GM21526 (cell line): Measurements from ENCODE around the gene ARHGEF33.

Experiments used
- ATAC-seq: cut with Tn5 transposase; IDR thresholded peaks from one replicate; pipeline ENCODE4 v1.9.1; 2021; ENCODE audit warnings: moderate library complexity; ENCODE audit not compliant: unreplicated experiment, low FRiP score

Gene ARHGEF33

DNA sequence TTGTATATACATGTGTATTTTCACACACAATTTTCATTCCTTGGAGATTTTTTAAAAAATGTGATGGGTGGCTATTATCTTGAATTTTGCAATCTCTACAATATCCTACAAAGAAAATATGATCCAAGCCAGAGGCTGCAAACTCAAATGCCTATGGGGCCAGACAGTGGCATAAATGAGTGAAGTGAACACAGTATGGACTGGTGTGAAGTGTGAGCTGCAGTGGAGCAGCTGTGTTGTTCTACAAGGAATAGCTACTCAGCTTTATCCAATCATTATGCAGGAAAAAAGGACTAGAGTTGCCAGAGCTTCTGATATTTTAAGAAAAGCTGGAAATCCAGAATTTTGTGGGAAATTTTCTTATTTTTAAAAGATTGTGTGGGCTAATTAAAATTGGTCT, 62.1 kb downstream of the ARHGEF33 start:
- ATAC-seq: no peak

DNA sequence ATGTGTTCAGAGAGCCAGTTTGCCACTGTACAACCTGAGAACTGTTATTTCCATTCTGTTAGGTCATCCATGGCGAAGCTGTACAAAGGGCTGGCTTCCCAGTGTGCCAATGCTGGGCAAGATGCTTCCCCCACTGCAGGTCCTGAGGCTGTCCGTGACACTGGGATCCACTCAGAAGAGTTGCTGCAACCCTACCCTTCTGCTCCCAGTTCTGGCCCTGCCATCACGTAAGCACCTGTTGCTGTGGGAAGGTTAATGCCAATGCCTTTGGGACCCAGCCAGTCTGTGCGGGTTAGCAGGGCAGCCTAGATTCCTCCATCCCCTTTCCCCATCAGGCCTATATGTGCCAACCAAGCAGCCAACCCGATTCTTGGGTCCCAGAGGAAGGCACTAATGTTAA, 68.3 kb downstream of the ARHGEF33 start:
- no peak for ATAC-seq

DNA sequence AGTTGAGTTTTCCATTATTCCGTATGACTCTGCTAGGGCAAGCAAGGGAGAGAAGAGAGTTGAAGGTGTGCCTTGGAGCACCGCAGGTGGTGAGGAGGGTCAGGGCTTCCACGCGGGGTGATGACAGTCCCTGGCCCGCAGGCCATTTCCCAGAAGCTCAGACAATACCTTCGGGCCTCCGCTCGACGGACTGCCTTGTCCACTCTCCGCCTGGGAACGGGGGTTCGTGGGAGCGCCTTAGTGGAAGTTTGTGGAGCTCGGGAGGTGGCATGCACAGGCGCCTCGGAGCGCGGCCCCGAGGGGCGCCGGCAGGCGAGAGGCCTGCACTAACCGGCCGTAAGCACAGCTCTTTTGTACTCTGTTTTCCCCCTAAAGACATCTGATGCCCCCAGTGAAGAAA, 69.8 kb downstream of the ARHGEF33 start:
- no peak for ATAC-seq

DNA sequence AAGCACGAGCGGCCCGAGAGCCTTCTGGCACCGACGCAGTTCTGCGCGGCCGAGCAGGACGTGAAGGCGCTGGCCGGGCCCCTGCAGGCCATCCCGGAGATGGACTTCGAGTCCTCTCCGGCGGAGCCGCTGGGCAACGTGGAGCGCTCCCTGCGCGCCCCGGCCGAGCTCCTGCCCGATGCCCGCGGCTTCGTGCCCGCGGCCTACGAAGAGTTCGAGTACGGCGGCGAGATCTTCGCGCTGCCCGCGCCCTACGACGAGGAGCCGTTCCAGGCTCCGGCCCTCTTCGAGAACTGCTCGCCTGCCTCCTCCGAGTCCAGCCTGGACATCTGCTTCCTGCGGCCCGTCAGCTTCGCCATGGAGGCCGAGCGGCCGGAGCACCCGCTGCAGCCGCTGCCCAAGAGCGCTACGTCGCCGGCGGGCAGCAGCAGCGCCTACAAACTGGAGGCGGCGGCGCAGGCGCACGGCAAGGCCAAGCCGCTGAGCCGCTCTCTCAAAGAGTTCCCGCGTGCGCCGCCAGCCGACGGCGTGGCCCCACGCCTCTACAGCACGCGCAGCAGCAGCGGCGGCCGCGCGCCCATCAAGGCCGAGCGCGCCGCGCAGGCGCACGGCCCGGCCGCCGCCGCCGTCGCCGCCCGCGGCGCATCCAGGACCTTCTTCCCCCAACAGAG, 70.4 kb downstream of the ARHGEF33 start:
- ATAC-seq: no peak

DNA sequence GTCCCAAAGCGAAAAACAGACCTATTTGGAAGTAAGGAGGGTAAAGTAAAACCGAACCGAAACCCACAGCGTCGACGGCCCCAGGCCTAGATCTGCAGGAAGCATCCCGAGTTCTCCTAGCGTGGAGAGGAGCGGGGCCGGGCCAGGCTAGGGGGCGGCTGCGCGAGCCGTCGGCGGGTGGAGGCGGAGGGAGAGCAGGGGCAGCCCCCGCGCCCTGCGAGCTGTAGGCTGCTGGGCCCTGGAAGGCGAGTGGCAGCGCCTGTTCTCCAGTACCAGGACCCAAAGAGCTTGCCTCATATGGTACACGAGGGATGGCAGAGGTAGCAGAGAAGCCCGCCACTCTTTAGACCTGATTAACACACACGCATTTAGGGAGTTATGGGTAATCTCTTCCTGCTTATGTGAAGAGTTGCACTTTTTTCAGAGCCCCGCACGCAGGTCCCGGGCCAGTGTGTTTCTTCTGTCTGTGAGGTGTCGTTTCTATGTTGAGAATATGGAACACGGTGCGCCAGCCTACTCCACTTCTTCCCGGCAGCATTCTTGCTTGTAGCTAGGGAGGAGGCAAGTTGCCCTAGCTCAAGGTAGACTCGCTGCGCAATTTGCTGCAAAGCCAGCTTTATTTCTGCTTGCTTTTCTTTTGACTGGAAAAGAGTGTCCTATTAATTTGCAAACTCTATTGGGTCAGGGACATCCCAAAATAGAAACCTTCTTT, 71.1 kb downstream of the ARHGEF33 start:
- ATAC-seq: no peak

DNA sequence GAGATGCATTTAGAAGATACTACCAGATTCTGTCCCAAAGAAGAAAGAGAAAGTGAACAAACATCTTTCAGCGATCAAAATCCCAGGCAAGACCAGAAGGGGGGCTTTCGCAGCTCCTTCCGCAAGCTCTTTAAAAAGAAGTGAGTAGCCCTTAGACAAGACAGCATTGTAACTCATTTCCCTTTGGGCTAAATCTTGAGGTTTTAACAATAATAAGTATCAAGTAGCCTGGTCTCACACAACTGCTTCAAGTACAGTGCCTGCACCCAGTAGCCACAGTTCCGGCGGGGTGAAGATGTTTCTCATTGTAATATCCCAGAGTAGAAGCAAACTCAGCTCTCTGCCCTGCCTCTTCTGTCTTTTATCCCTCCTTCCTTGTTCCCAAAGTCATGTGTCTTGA, 76.3 kb downstream of the ARHGEF33 start:
- ATAC-seq: no peak

DNA sequence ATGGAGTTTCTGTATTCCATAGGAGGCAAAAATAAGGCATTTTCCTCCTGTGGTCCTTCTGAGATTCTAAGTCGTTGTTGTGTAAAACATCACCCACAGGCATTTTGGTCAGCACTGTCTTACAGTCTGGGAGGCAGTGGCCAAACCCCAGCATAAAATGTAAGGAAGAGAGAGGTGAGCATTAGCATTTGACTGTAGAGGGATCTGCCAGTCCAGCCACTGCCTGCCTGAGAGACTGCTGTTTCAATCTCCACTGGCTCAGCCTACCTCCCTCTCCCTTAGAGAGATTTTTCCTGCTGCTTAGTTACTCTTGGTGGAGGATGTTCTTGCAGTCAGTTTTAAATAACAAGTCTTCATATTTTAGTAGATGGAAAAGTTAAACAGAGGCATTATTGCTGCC, 77.0 kb downstream of the ARHGEF33 start:
- no peak for ATAC-seq

DNA sequence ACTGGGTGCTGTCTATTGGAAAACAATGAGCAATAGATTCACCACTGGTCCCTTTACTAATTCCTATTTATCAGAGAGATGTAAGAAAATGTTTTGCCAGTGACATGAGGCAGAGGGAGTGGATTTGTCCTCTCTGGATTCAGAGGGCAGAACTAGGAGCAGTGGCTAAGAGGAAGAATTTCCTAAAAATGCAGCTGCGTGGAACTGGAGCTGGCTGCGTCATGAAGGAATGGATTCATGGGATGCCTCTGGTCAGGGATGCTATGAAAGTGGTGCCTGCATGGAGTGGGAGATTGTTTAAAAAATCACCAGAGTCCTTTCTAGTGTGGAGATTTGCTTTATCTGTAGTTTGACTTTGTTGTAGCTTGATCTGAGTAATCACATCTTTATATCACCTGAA, 78.3 kb downstream of the ARHGEF33 start:
- ATAC-seq: no peak

DNA sequence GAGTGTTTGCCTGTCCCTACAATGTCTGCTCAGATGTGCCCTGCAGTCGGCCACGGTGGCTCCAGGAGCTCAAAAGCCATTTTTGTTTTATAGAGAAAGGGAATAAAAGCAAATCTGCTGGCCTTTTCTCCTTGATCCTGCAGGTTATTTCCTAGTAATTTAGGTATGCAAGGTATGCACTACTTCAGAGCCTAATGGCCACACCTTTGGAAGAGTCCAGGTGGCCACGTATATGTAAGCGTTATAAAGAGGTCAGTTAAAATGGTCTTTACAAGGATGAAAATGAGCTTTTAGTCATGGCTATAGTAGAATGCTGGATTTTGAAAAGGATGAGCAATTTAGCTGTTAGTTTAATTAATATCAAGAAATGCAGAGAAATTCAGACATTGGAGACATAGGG, 81.7 kb downstream of the ARHGEF33 start:
- ATAC-seq: no peak

DNA sequence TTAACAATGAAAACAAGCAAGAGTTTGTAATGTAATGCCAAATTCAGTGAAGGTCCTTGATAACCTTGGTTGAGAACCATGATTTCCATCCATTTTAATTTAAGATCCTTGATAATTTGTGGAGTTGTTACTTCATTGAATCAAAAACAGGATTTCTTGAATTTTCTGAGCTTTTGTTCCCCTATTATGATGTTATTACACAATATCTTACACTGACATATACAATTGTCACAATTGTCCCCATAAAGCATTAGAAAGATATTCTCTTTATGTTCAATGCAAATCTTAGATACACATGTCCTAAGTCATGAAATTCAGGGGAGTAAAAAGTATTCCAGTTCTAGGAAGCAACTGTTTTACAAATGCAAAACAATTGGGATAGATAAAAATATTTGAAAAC, 83.6 kb downstream of the ARHGEF33 start:
- no peak for ATAC-seq

DNA sequence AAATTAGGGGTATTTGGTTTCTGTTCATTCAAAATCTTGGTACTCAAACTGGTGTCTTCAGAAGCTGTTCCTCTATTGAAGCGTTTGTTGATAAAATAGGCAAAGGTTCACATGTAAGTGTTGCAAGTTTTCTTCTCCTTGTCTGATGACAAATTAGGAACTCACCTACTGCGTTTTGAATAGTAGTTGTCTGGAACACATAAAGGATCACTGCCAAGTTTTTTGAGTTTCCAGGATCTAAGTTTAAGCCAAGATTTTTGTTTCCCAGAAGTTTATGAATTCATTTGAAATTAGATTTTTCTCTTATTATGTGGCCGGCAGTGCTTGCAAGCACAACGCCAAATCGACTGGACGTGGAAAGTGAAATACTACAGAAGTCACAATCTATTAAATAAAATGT, 85.4 kb downstream of the ARHGEF33 start:
- no peak for ATAC-seq

DNA sequence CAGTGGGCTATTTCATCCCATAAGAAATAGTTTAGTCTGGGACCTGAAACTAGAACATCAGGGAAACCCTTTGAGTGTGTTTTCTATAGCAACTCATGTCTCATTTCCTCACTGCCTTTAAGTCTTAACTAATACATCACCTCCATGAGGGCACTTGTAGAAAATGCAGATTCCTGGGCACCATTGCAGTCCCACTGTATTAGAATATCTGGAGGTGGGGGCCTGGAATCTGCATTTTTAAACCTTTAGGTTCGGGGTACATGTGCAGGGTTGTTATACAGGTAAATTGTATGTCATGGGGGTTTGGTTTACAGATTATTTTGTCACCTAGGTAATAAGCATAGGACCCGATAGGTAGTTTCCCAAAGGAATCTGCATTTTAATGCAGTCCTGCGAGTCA, 87.4 kb downstream of the ARHGEF33 start:
- ATAC-seq: no peak

DNA sequence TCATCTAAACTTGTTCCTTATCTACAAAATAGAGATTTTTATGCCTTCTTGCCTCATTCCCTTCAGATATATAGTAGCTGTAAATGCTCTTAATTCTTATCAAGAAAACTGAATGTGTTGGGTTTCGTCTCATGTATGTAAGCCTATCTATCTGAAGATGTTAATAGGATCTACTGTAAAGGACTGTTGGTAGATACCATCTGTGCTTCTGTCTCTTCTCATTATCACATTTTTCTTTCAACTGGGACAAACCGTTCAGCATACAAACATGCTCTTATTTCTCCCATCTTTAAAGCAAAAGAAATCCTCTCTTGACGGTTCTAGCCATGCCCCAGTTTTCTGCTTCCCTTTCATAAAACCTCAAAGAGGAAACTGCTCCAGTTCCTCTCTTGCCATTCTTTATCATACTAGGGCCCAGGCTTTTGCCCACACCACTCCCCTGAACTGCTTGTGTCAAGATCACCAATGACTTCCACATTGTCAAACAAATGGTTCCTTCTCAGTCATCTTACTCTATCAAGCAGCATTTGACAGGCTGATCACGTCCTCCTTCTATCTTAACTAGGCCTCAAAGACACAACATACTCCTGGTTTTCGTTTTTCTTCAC, 88.7 kb downstream of the ARHGEF33 start:
- no peak for ATAC-seq

DNA sequence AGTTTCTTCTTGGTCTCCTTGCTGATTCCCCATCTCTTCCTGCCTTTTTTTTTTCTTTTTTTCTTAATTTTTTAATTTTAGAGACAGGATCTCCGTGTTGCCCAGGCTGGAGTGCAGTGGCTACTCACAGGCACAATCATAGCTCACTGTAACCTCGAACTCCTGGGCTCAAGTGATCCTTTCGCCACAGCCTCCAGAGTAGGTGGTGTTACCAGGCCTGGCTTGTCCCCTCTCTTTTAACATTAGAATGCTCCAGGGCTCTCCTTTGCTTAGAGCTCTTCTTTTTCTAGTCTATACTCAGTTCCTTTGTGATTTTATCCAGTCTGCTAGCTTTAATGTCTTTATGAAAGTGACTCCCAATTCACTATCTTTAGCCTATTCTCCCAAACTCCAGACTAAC, 89.2 kb downstream of the ARHGEF33 start:
- no peak for ATAC-seq

DNA sequence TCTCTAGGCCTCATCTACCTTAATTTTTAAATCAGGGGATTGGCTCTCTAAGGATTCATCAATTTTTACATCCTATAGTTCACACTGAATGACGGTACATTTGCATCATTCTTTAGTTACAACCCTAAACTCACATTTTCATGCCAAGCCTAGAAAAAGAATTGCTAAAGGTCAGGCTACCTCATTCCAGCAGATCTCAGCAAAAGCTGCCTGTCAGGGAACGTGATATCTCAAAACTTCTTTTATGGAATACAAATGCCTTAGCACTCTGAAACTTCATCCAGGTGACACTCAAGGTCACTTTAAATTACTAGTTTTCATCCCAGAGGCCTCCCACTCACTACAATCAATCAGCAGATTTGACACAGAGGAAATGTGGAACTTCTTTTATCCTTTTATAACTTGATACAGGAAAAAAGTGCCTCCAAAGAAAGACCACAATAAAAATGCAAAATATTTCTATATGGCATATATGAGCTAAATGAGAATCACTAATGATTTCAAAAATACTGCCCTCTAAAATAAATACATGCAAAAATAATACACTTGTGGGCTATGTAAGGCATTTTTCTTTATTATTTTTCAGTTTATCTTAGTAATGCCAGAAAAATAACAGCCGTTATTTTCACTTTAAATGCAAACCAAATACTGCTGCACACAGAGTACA, 91.5 kb downstream of the ARHGEF33 start:
- ATAC-seq: no peak

DNA sequence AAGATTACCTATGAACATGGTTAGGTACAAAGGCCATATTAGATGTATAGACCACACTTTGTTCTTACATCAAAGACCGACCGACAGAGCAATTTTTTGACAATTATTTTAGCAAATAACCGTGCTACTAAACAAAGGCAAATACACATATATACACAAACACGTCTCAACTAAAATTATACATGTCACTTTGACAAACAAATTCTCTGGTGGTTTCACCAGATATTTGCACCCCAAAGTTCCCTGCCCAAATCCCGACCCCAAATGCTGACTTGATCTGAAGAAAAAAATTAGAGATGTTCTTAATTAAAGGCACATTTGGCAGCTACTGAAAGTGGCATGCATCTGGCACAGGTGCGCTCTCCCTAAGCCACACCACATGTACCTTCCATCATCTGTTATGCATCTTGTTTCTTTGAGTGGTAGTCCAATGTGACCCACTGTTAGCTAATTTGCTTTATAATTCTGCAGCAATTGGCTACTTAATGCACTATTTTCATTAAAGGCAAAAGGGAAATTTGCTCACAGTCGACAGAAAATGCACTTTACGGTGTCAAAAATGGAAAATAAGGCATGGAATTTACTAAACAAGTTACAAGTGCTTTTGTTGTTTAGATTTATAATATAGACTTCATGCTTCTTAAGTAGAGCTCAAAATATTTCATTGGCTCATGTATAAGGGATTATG, 92.1 kb downstream of the ARHGEF33 start:
- no peak for ATAC-seq

DNA sequence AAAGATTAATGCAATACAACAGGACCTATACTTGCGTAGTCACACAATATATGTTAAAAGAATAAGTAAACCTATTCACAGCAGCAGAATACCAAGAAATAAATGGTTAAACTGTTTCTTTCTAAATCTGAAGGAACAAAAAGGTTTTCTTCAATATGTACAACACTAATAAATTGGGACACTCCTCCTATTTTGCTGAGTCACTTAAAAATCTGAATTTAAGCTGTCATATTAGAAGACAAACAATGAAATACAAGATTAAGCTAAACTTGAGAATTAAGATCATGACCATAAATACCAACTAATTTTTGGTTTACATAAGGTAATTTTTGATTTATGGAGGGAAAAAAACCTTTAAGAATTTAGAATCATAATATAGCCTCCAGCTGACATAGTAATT, 92.8 kb downstream of the ARHGEF33 start:
- no peak for ATAC-seq

DNA sequence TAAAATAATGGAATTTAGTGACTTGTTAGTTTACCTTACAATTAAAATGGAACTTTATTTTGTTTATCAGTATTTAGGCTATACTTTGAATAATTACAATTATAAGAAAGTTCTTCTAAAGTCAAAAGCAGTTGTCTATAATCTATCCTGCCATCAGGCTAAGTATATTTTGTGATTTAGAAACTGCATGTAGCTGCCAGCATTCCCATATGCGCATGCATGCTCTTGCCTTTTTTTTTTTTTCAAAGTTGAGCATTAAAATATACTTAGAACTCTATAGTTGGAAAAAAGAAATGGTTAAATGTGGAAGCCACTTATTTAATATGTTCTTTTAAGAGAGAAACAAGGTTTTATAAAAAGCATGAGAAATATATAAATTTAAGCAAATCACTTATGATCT, 99.0 kb downstream of the ARHGEF33 start:
- no peak for ATAC-seq

DNA sequence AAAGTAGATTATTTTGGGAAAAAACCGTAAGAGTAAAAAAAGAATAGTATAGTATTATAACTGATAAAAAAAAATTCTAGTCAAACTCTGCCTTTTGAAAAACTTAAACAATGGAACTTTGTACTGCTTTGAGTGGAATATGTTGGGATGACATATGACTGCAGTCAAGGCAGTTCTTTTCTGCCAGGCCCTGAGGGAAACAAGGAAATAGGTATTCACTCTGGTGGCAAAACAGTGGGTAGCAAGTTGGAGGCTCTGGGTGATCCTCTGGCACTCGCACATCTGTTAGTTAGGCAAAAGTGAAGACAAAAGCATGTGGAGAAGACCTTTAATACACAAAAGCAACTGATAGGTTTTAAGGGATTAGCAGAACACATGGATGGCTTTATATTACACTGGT, 102.2 kb downstream of the ARHGEF33 start:
- ATAC-seq: no peak

DNA sequence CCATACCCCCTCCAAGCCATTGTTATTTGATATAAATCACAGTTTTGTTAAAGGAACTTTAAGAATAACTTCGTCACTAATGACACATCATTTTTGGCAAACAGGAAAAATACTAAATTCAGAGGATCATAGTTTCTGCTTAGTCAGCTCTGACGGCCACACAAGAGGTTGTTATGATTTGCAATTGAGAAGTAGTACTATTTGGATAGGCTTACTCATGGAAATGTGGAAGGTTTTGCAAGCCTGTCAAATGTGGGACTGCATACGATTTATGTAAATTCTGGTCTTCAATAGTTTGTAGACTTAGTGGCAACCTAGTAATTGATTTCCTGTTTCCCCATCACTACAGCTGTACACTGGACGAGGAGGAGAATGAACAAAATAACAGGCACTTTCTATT, 108.1 kb downstream of the ARHGEF33 start:
- no peak for ATAC-seq

DNA sequence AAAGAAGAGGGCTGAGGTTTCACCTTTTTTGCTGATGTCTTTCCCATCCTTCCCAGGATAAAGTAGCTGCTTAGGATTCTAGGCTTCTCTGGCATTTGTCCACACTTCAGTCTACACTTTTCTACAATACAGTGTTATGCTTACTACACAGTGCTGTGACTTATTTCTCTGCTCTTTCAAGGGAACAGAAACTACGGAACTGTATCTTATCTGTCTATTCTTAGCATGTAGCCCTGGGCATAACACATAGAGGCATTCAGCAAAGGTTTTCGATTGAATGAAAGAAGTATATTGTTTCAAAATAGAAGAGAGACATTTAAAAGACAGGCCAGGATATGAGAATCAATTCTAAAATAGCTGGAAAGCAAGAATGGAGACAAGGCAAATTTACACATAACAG, 110.9 kb downstream of the ARHGEF33 start:
- no peak for ATAC-seq
